HepG2 (cell line): ENCODE results near the gene SEC14L1. TPM values are rescaled to one million over a fixed set of nuclear protein-coding genes. Genes with fewer than 3 reads are reported as not detected.

Experiments used
- CBFB ChIP-seq: sonication (generic); formaldehyde crosslinking; IDR thresholded peaks from 2 replicates; pipeline ENCODE4 v1.4.0; 2020; ENCODE audit warnings: missing genetic modification reagents
- CSRNP2 ChIP-seq: sonication (generic); formaldehyde crosslinking; conservative IDR thresholded peaks from 2 replicates; pipeline ENCODE4 v1.8.0; 2022; ENCODE audit warnings: low read depth, missing genetic modification reagents
- FOSL2 ChIP-seq: sonication (generic); formaldehyde crosslinking; IDR thresholded peaks from 2 replicates; pipeline ENCODE4 v1.4.0; 2020; ENCODE audit warnings: missing genetic modification reagents
- HOXA3 ChIP-seq: sonication (generic); formaldehyde crosslinking; IDR thresholded peaks from 2 replicates; pipeline ENCODE4 v1.5.0; 2020; ENCODE audit warnings: missing genetic modification reagents
- KLF13 ChIP-seq: sonication (generic); formaldehyde crosslinking; IDR thresholded peaks from 2 replicates; pipeline ENCODE4 v1.4.0; 2020; ENCODE audit warnings: mild to moderate bottlenecking, missing genetic modification reagents
- NFKBIZ ChIP-seq: IDR thresholded peaks from 2 replicates; pipeline ENCODE4 v1.6.1; 2018; ENCODE audit warnings: missing genetic modification reagents, missing compliant biosample characterization
- NRL ChIP-seq: sonication (generic); formaldehyde crosslinking; IDR thresholded peaks from 2 replicates; pipeline ENCODE4 v1.5.0; 2020; ENCODE audit warnings: missing genetic modification reagents, mild to moderate bottlenecking, moderate library complexity, borderline replicate concordance
- PHF5A ChIP-seq: IDR thresholded peaks from one replicate; pipeline ENCODE4 v1.6.1; 2018; ENCODE audit warnings: low read depth, missing genetic modification reagents; ENCODE audit not compliant: unreplicated experiment
- SIN3A ChIP-seq: IDR thresholded peaks from 2 replicates; pipeline ENCODE4 v1.6.1; 2011; ENCODE audit warnings: low read depth, mild to moderate bottlenecking, control low read depth, low read length, borderline replicate concordance
- SRSF1 ChIP-seq: fragments of 200-400 bp; formaldehyde crosslinking; optimal IDR thresholded peaks from 2 replicates; pipeline ENCODE3; 2017; ENCODE audit warnings: mild to moderate bottlenecking, low read depth, low read length, moderate library complexity
- ZFP1 ChIP-seq: IDR thresholded peaks from 2 replicates; pipeline ENCODE4 v1.6.1; 2016
- ZNF230 ChIP-seq: sonication (generic); formaldehyde crosslinking; IDR thresholded peaks from 2 replicates; pipeline ENCODE4 v1.4.0; 2020; ENCODE audit warnings: mild to moderate bottlenecking, missing genetic modification reagents
- ZNF326 ChIP-seq: sonication (generic); formaldehyde crosslinking; IDR thresholded peaks from 2 replicates; pipeline ENCODE4 v1.4.0; 2020; ENCODE audit warnings: missing genetic modification reagents, borderline replicate concordance
- ZNF552 ChIP-seq: sonication (generic); formaldehyde crosslinking; IDR thresholded peaks from 2 replicates; pipeline ENCODE4 v1.9.0; 2022; ENCODE audit warnings: missing genetic modification reagents, mild to moderate bottlenecking, borderline replicate concordance
- ZNF709 ChIP-seq: sonication (generic); formaldehyde crosslinking; IDR thresholded peaks from 2 replicates; pipeline ENCODE4 v1.5.0; 2020; ENCODE audit warnings: mild to moderate bottlenecking, missing genetic modification reagents
- ZNF746 ChIP-seq: sonication (generic); formaldehyde crosslinking; IDR thresholded peaks from 2 replicates; pipeline ENCODE4 v1.8.0; 2022; ENCODE audit warnings: mild to moderate bottlenecking, missing genetic modification reagents
- polyA plus RNA-seq, 8 experiments: library from polyadenylated mRNA; depleted of rRNA in 3 of 8; stranded (reverse) in 7 of 8; unstranded in 1 of 8; fragments of >200 nt; fragmentation: Illumina TruSeq in 4 of 8; extraction: Trizol in 4 of 8; gene quantifications; 2 replicates each; pipeline versions ENCODE4 v1.2.1 to v1.2.3, GENCODE V29; 2011 to 2016; ENCODE audit warnings: low read depth in 4 of 8, missing spikeins in 1 of 8, mixed read lengths in 1 of 8; ENCODE audit not compliant: insufficient read depth in 1 of 8
- total RNA-seq, 5 experiments: library from RNA; depleted of rRNA; stranded (reverse); fragments of >200 nt; fragmentation: Illumina TruSeq; extraction: Trizol; gene quantifications; 2 replicates each; pipeline ENCODE4 v1.2.3, GENCODE V29; 2016; ENCODE audit warnings: low read depth in 1 of 5
- TF ChIP-seq, protein P1 (sequence below): sonication (generic); formaldehyde crosslinking; IDR thresholded peaks from 2 replicates; pipeline ENCODE4 v1.4.0; 2020; ENCODE audit warnings: missing genetic modification reagents, borderline replicate concordance
- TF ChIP-seq, protein P2 (sequence below), 2 experiments: fragments of 450-650 bp in 1 of 2; sonication (generic) in 1 of 2; formaldehyde crosslinking; IDR thresholded peaks; 2 replicates each; pipeline versions ENCODE4 v1.5.0 to v1.8.0; 2020 to 2022; ENCODE audit warnings: mild to moderate bottlenecking in 1 of 2, missing genetic modification reagents in 1 of 2
- TF ChIP-seq, protein P3 (sequence below): sonication (generic); formaldehyde crosslinking; IDR thresholded peaks from 2 replicates; pipeline ENCODE4 v1.4.0; 2020; ENCODE audit warnings: missing genetic modification reagents, mild to moderate bottlenecking, borderline replicate concordance

SEC14L1 gene
- total and polyA plus RNA-seq, 2 of the 13 experiments (the other 11 are each of a cell fraction or from before 2014, with no cell fraction given), result 26.3 to 43.9 TPM

- peak; percentile 59 for TF ChIP-seq FOSL2 (CRISPR knock-in tag)
- TF ChIP-seq ZNF746 (CRISPR knock-in tag), result no peak
- 0 out of 2 replicates have a peak, but pooled peaks have one; percentile 19 for TF ChIP-seq ZNF326 (CRISPR knock-in tag)
- no peak for TF ChIP-seq CBFB (CRISPR knock-in tag)
- no peak for TF ChIP-seq HOXA3 (CRISPR knock-in tag)
- no peak for TF ChIP-seq ZNF552
- TF ChIP-seq SRSF1, result peak; percentile 68
- no peak for TF ChIP-seq NFKBIZ (CRISPR knock-in tag)
- TF ChIP-seq PHF5A, result no peak
- no peak for TF ChIP-seq ZFP1 (CRISPR knock-in tag)
- TF ChIP-seq, protein P1, sequence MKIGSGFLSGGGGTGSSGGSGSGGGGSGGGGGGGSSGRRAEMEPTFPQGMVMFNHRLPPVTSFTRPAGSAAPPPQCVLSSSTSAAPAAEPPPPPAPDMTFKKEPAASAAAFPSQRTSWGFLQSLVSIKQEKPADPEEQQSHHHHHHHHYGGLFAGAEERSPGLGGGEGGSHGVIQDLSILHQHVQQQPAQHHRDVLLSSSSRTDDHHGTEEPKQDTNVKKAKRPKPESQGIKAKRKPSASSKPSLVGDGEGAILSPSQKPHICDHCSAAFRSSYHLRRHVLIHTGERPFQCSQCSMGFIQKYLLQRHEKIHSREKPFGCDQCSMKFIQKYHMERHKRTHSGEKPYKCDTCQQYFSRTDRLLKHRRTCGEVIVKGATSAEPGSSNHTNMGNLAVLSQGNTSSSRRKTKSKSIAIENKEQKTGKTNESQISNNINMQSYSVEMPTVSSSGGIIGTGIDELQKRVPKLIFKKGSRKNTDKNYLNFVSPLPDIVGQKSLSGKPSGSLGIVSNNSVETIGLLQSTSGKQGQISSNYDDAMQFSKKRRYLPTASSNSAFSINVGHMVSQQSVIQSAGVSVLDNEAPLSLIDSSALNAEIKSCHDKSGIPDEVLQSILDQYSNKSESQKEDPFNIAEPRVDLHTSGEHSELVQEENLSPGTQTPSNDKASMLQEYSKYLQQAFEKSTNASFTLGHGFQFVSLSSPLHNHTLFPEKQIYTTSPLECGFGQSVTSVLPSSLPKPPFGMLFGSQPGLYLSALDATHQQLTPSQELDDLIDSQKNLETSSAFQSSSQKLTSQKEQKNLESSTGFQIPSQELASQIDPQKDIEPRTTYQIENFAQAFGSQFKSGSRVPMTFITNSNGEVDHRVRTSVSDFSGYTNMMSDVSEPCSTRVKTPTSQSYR, result no peak
- no peak for TF ChIP-seq ZNF230 (CRISPR knock-in tag)
- no peak for TF ChIP-seq NRL (CRISPR knock-in tag)
- TF ChIP-seq, protein P2, sequence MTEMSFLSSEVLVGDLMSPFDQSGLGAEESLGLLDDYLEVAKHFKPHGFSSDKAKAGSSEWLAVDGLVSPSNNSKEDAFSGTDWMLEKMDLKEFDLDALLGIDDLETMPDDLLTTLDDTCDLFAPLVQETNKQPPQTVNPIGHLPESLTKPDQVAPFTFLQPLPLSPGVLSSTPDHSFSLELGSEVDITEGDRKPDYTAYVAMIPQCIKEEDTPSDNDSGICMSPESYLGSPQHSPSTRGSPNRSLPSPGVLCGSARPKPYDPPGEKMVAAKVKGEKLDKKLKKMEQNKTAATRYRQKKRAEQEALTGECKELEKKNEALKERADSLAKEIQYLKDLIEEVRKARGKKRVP (CRISPR knock-in tag; IDR thresholded peaks at IDR 0.05), result no peak
- no peak for TF ChIP-seq CSRNP2 (CRISPR knock-in tag)
- no peak for TF ChIP-seq KLF13
- no peak for TF ChIP-seq ZNF709
- TF ChIP-seq SIN3A, result no peak
- TF ChIP-seq, protein P3, sequence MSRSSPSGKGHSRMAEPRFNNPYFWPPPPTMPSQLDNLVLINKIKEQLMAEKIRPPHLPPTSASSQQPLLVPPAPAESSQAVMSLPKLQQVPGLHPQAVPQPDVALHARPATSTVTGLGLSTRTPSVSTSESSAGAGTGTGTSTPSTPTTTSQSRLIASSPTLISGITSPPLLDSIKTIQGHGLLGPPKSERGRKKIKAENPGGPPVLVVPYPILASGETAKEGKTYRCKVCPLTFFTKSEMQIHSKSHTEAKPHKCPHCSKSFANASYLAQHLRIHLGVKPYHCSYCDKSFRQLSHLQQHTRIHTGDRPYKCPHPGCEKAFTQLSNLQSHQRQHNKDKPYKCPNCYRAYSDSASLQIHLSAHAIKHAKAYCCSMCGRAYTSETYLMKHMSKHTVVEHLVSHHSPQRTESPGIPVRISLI, result no peak
Observed at GRCh38 chr17:77140878-77141767, at the start of gene SEC14L1 (continued).
